ENCODE results near the gene SUSD4. TPM values are rescaled to one million over a fixed set of nuclear protein-coding genes. Genes with fewer than 3 reads are reported as not detected.

SUSD4 gene
- total RNA-seq, 3 donors from 2014 or later (not counting 1 experiment from before 2014, with no cell fraction given) = 0.60 to 1.1 TPM; not detected in 1

- no peaks in the 10 kb centered on the region for H3K36me3 Mint-ChIP-seq
- H3K4me3 ChIP-seq (ENCODE audit: low read length) = no peak overlapping the region
- no peak overlapping the region for H3K27ac Mint-ChIP-seq
- H3K9me3 Mint-ChIP-seq = no peaks in the 10 kb centered on the region
- intact Hi-C loops (cut with micrococcal nuclease) = no loop called here
- no peaks in the 10 kb centered on the region for H3K9me3 ChIP-seq (ENCODE audit: control insufficient read depth, insufficient read depth, low read length)
- H3K4me1 Mint-ChIP-seq = peaks cover 17 to 19% of the 10 kb centered on the region in 2 donors
- DNase-seq (no peak), ATAC-seq (no peak)
- no peaks in the 10 kb centered on the region for H3K27me3 ChIP-seq (ENCODE audit: control insufficient read depth, insufficient read depth, low read length)
- WGBS (ENCODE audit: insufficient coverage) = 83% methylated on average over 12 of the region's 12 CpGs
- no peaks in the 10 kb centered on the region for H3K36me3 ChIP-seq (ENCODE audit: control insufficient read depth, insufficient read depth, low read length)
- TF ChIP-seq CTCF (IDR thresholded peaks at IDR 0.05) = no peak
- peaks cover 15 to 29% of the 10 kb centered on the region in 2 donors for H3K27me3 Mint-ChIP-seq (ENCODE audit: low read depth in 2 of 2)
- H3K4me3 Mint-ChIP-seq = no peak overlapping the region
- H3K4me1 ChIP-seq (ENCODE audit: control insufficient read depth, insufficient read depth, low read length) = peaks cover 40% of the 10 kb centered on the region
- no peak overlapping the region for H3K27ac ChIP-seq (ENCODE audit: low read length)
Observed at GRCh38 chr1:223227486-223228196, 136.3 kb downstream of the SUSD4 start.

- no peaks in the 10 kb centered on the region for H3K9me3 ChIP-seq (ENCODE audit: control insufficient read depth, insufficient read depth, low read length)
- Mint-ChIP-seq H3K27me3 (ENCODE audit: low read depth in 2 of 2) (peaks cover 15 to 29% of the 10 kb centered on the region in 2 donors), H3K27ac (no peak overlapping the region), H3K36me3 (no peaks in the 10 kb centered on the region), H3K4me1 (peaks cover 17 to 19% of the 10 kb centered on the region in 2 donors), H3K4me3 (no peak overlapping the region), H3K9me3 (no peaks in the 10 kb centered on the region)
- H3K27ac ChIP-seq (ENCODE audit: low read length) = no peak overlapping the region
- ATAC-seq = no peak
- intact Hi-C loops (cut with micrococcal nuclease) = no loop called here
- no peaks in the 10 kb centered on the region for H3K27me3 ChIP-seq (ENCODE audit: control insufficient read depth, insufficient read depth, low read length)
- H3K4me3 ChIP-seq (ENCODE audit: low read length) = no peak overlapping the region
- no peak for DNase-seq
- peaks cover 40% of the 10 kb centered on the region for H3K4me1 ChIP-seq (ENCODE audit: control insufficient read depth, insufficient read depth, low read length)
- WGBS (ENCODE audit: insufficient coverage) = 97% methylated on average over 3 of the region's 3 CpGs
- H3K36me3 ChIP-seq (ENCODE audit: control insufficient read depth, insufficient read depth, low read length) = no peaks in the 10 kb centered on the region
- no peak for TF ChIP-seq CTCF (IDR thresholded peaks at IDR 0.05)
Observed at GRCh38 chr1:223227031-223227430, 136.9 kb downstream of the SUSD4 start.

- Mint-ChIP-seq H3K4me3 (no peak overlapping the region), H3K4me1 (peaks cover 17 to 19% of the 10 kb centered on the region in 2 donors), H3K9me3 (no peaks in the 10 kb centered on the region), H3K36me3 (no peaks in the 10 kb centered on the region), H3K27me3 (ENCODE audit: low read depth in 2 of 2) (peaks cover 15 to 29% of the 10 kb centered on the region in 2 donors), H3K27ac (no peak overlapping the region)
- H3K4me3 ChIP-seq (ENCODE audit: low read length) = no peak overlapping the region
- WGBS (ENCODE audit: insufficient coverage) = 82% methylated on average over 2 of the region's 3 CpGs
- no peak for TF ChIP-seq CTCF (IDR thresholded peaks at IDR 0.05)
- no peaks in the 10 kb centered on the region for H3K36me3 ChIP-seq (ENCODE audit: control insufficient read depth, insufficient read depth, low read length)
- no peaks in the 10 kb centered on the region for H3K27me3 ChIP-seq (ENCODE audit: control insufficient read depth, insufficient read depth, low read length)
- DNase-seq (no peak), ATAC-seq (no peak)
- intact Hi-C loops (cut with micrococcal nuclease) = no loop called here
- peaks cover 40% of the 10 kb centered on the region for H3K4me1 ChIP-seq (ENCODE audit: control insufficient read depth, insufficient read depth, low read length)
- no peak overlapping the region for H3K27ac ChIP-seq (ENCODE audit: low read length)
- H3K9me3 ChIP-seq (ENCODE audit: control insufficient read depth, insufficient read depth, low read length) = no peaks in the 10 kb centered on the region
Observed at GRCh38 chr1:223226271-223226670, 137.7 kb downstream of the SUSD4 start.

GRCh38 chr1:223225481-223225880 lies 138.5 kb downstream of the SUSD4 start:
- H3K9me3 Mint-ChIP-seq = no peaks in the 10 kb centered on the region
- H3K4me3 Mint-ChIP-seq = no peak overlapping the region
- Histone ChIP-seq H3K27ac (ENCODE audit: low read length) (no peak overlapping the region), H3K36me3 (ENCODE audit: control insufficient read depth, insufficient read depth, low read length) (no peaks in the 10 kb centered on the region), H3K9me3 (ENCODE audit: control insufficient read depth, insufficient read depth, low read length) (no peaks in the 10 kb centered on the region), H3K27me3 (ENCODE audit: control insufficient read depth, insufficient read depth, low read length) (no peaks in the 10 kb centered on the region), H3K4me1 (ENCODE audit: control insufficient read depth, insufficient read depth, low read length) (peaks cover 33% of the 10 kb centered on the region), H3K4me3 (ENCODE audit: low read length) (no peak overlapping the region)
- TF ChIP-seq CTCF (IDR thresholded peaks at IDR 0.05) = no peak
- peaks cover 12 to 23% of the 10 kb centered on the region in 2 donors for H3K27me3 Mint-ChIP-seq (ENCODE audit: low read depth in 2 of 2)
- DNase-seq = no peak
- H3K36me3 Mint-ChIP-seq = no peaks in the 10 kb centered on the region
- no peak for ATAC-seq
- intact Hi-C loops (cut with micrococcal nuclease) = no loop called here
- H3K4me1 Mint-ChIP-seq = peaks cover 13 to 14% of the 10 kb centered on the region in 2 donors
- WGBS (ENCODE audit: insufficient coverage) = 84% methylated on average over 6 of the region's 6 CpGs
- no peak overlapping the region for H3K27ac Mint-ChIP-seq

Measured in natural killer cell (primary cell).